Measurements from ENCODE around the gene DSCAM. TPM values are rescaled to one million over a fixed set of nuclear protein-coding genes. Genes with fewer than 3 reads are reported as not detected.

DSCAM gene
- total RNA-seq, 1 donor from 2014 or later: 4.4 TPM

DNA sequence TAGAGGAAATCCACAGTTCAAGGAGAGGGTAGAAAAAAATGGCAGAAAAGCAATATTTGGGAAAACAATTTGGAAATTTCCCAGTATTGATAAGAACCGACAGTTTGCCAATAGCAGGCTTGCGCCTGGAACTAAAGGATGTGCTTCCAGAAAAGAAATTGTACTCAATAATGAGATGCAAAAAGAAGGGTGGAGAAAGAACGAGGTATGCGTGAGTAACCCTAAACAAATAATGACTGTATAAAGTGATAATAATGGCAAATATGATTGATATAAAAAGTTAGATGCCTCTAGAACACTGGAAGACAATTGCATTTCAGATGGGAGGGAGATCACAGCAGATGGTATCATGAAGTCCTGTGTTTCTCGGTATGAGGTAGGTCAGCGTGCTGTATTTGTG lies 458.9 kb downstream of the DSCAM start:
- TF ChIP-seq, protein P1, sequence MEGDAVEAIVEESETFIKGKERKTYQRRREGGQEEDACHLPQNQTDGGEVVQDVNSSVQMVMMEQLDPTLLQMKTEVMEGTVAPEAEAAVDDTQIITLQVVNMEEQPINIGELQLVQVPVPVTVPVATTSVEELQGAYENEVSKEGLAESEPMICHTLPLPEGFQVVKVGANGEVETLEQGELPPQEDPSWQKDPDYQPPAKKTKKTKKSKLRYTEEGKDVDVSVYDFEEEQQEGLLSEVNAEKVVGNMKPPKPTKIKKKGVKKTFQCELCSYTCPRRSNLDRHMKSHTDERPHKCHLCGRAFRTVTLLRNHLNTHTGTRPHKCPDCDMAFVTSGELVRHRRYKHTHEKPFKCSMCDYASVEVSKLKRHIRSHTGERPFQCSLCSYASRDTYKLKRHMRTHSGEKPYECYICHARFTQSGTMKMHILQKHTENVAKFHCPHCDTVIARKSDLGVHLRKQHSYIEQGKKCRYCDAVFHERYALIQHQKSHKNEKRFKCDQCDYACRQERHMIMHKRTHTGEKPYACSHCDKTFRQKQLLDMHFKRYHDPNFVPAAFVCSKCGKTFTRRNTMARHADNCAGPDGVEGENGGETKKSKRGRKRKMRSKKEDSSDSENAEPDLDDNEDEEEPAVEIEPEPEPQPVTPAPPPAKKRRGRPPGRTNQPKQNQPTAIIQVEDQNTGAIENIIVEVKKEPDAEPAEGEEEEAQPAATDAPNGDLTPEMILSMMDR (IDR thresholded peaks at IDR 0.05; ENCODE audit: partially characterized antibody, unreplicated experiment): no peak
- Mint-ChIP-seq H3K27ac (ENCODE audit: unreplicated experiment) (no peak overlapping the region), H3K4me1 (ENCODE audit: low read depth, unreplicated experiment) (peaks cover 4% of the 10 kb centered on the region), H3K27me3 (ENCODE audit: unreplicated experiment) (no peaks in the 10 kb centered on the region), H3K36me3 (ENCODE audit: unreplicated experiment) (no peaks in the 10 kb centered on the region), H3K4me3 (ENCODE audit: unreplicated experiment) (no peak overlapping the region), H3K9me3 (ENCODE audit: unreplicated experiment) (no peaks in the 10 kb centered on the region)
- no peak for DNase-seq

DNA sequence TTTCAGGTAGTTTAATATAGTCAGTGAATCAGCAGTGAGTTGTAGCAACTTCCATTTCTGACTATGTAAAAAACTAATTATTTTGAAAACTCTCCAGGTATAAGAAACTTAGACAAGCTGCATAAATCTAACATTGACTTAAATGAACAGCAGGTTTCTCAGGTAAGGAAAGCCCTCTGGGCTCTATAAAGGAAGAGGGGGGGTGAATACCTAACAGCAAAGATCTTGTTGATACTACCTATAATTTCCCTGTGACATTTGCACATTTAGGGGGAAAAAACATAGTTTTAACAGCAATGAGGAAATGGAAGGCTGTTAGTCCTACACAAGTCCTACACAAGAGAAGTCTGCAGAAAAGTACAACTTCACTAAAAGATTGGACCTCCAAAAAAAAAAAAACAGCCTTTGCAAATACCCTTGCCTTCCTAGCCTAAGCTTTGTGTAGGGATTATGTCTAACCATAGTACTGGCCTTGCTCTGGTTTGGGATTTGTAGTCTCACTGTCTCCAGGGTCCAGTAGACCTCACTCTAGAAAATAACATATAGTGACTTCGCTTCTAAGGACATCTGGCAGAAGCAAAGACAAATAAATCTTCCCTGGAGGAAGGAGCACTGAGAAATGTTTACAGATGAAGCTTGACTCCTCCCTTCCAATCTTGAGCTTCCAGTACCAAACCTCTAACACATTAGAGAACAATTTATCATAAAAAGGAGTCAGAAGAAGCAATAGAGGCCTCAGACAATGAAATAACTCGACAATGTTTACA lies 459.8 kb downstream of the DSCAM start:
- TF ChIP-seq, protein P1 (IDR thresholded peaks at IDR 0.05; ENCODE audit: partially characterized antibody, unreplicated experiment): no peak
- H3K27ac Mint-ChIP-seq (ENCODE audit: unreplicated experiment): no peak overlapping the region
- no peaks in the 10 kb centered on the region for H3K36me3 Mint-ChIP-seq (ENCODE audit: unreplicated experiment)
- no peaks in the 10 kb centered on the region for H3K27me3 Mint-ChIP-seq (ENCODE audit: unreplicated experiment)
- no peak overlapping the region for H3K4me3 Mint-ChIP-seq (ENCODE audit: unreplicated experiment)
- DNase-seq: no peak
- H3K9me3 Mint-ChIP-seq (ENCODE audit: unreplicated experiment): no peaks in the 10 kb centered on the region
- peaks cover 4% of the 10 kb centered on the region for H3K4me1 Mint-ChIP-seq (ENCODE audit: low read depth, unreplicated experiment)

DNA sequence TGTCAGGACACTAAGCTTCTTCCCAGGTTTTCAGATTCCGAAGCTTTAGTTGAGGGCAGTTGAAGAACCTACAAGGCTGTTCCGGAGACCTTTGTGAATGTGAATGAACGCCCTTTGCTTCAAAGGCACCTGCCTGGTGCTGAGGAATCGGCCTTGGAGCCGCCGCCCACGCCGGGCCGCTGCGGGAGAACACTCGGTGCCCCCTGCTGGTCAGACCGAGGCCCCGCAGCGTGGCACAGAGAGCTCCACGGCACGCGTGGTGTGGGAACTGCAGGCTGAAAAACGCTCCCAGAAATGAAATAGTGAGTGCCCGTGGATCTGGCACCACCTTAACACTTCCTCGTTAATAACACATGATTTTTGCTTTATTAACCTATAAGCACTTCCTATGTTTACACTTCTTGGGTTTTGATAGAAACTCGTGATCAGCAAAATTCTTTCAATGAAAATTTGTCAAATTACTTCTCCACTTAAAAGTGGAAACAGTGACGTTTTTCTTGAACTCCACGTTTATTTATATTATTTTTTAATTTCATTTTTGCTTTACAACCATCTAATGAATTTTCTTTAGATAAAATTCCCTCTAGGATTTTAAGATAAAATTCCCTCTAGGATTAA lies 460.6 kb downstream of the DSCAM start:
- Mint-ChIP-seq H3K36me3 (ENCODE audit: unreplicated experiment) (peaks cover under 1% of the 10 kb centered on the region), H3K4me3 (ENCODE audit: unreplicated experiment) (no peak overlapping the region), H3K27ac (ENCODE audit: unreplicated experiment) (no peak overlapping the region), H3K9me3 (ENCODE audit: unreplicated experiment) (no peaks in the 10 kb centered on the region), H3K4me1 (ENCODE audit: low read depth, unreplicated experiment) (peaks cover 4% of the 10 kb centered on the region), H3K27me3 (ENCODE audit: unreplicated experiment) (no peaks in the 10 kb centered on the region)
- DNase-seq: peak; percentile 82
- TF ChIP-seq, protein P1 (IDR thresholded peaks at IDR 0.05; ENCODE audit: partially characterized antibody, unreplicated experiment): peak; percentile 96

GRCh38 chr21:40385883-40386282 lies 461.1 kb downstream of the DSCAM start:
- TF ChIP-seq, protein P1 (IDR thresholded peaks at IDR 0.05; ENCODE audit: partially characterized antibody, unreplicated experiment): no peak
- no peaks in the 10 kb centered on the region for H3K27me3 Mint-ChIP-seq (ENCODE audit: unreplicated experiment)
- peaks cover 4% of the 10 kb centered on the region for H3K36me3 Mint-ChIP-seq (ENCODE audit: unreplicated experiment)
- no peak overlapping the region for H3K4me3 Mint-ChIP-seq (ENCODE audit: unreplicated experiment)
- no peak overlapping the region for H3K27ac Mint-ChIP-seq (ENCODE audit: unreplicated experiment)
- no peak for DNase-seq
- peaks cover 4% of the 10 kb centered on the region for H3K4me1 Mint-ChIP-seq (ENCODE audit: low read depth, unreplicated experiment)
- no peaks in the 10 kb centered on the region for H3K9me3 Mint-ChIP-seq (ENCODE audit: unreplicated experiment)

- Mint-ChIP-seq H3K27me3 (ENCODE audit: unreplicated experiment) (no peaks in the 10 kb centered on the region), H3K9me3 (ENCODE audit: unreplicated experiment) (peaks cover 2% of the 10 kb centered on the region), H3K36me3 (ENCODE audit: unreplicated experiment) (peaks cover 4% of the 10 kb centered on the region), H3K4me1 (ENCODE audit: low read depth, unreplicated experiment) (peaks cover 4% of the 10 kb centered on the region), H3K4me3 (ENCODE audit: unreplicated experiment) (no peak overlapping the region), H3K27ac (ENCODE audit: unreplicated experiment) (no peak overlapping the region)
- TF ChIP-seq, protein P1 (IDR thresholded peaks at IDR 0.05; ENCODE audit: partially characterized antibody, unreplicated experiment): no peak
- DNase-seq: no peak
Observed at GRCh38 chr21:40383951-40384350, 463.0 kb downstream of the DSCAM start.
